HEK293T (cell line): ENCODE measurements around the gene ATP2B1.

Experiments
- ARNT ChIP-seq: fragments of 450-650 bp; IDR thresholded peaks from 2 replicates; pipeline ENCODE4 v1.6.1; 2017; ENCODE audit warnings: mild to moderate bottlenecking
- BHLHE40 ChIP-seq: fragments of 450-650 bp; IDR thresholded peaks from 2 replicates; pipeline ENCODE4 v1.6.1; 2016; ENCODE audit warnings: mild to moderate bottlenecking, moderate library complexity, borderline replicate concordance
- ELF4 ChIP-seq: fragments of 450-650 bp; IDR thresholded peaks from 2 replicates; pipeline ENCODE4 v1.6.1; 2017; ENCODE audit warnings: antibody characterized with exemption
- FOXK2 ChIP-seq: fragments of 450-650 bp; IDR thresholded peaks from 2 replicates; pipeline ENCODE4 v1.6.1; 2016; ENCODE audit warnings: mild to moderate bottlenecking
- TARDBP ChIP-seq: fragments of 450-650 bp; IDR thresholded peaks from 2 replicates; pipeline ENCODE4 v1.6.1; 2016
- ZNF384 ChIP-seq: fragments of 450-650 bp; IDR thresholded peaks from 2 replicates; pipeline ENCODE4 v1.6.1; 2016

DNA sequence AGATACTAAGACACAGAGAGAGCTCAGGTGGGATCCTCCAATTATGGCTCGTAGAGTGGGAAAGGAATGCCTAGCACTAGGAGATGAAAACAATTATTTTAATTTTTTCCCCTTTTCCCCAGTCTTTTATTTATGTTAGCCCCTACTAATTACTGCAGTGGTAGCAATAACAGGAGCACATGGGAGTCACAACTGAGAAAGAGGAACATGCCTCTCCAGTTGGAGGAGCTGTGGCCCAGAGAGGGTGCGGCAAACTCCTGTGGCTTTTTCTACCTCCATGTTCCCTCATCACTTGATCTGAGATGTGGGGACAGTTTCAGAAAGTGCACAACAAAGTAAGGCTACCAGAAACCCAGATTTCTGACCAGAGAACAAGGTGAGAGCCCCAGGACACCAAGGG lies 156.9 kb downstream of the ATP2B1 start:
- no peak for TF ChIP-seq ARNT
- no peak for TF ChIP-seq BHLHE40
- no peak for TF ChIP-seq FOXK2
- TF ChIP-seq ELF4: no peak
- TF ChIP-seq ZNF384: no peak
- TF ChIP-seq TARDBP: no peak
